WTC11 (cell line): ENCODE results near the gene SLC5A10. TPM values are rescaled to one million over a fixed set of nuclear protein-coding genes. Genes with fewer than 3 reads are reported as not detected.
A peak's percentile ranks its signal among the peaks of the same experiment; 100 is the strongest.

Source experiments
- ATAC-seq: fragments of 200-7000 bp; cut with Tn5 transposase; 2 replicates; pipeline ENCODE4 v1.10.0; 2021; ENCODE audit warnings: mild to moderate bottlenecking, moderate library complexity
- CTCF ChIA-PET: fragments of 300-600 bp; sonication (Branson Sonifier 250); formaldehyde crosslinking; loops from one replicate; lab custom pipeline; 2021; ENCODE audit warnings: antibody characterized with exemption; lab: Charles Lee
- POLR2A ChIA-PET: fragments of 350-600 bp; sonication (Branson Sonifier 250); formaldehyde crosslinking; loops from one replicate; lab custom pipeline; 2021; ENCODE audit warnings: antibody characterized with exemption; lab: Charles Lee
- DNase-seq: peaks from one replicate; pipeline ENCODE4 v3.0.0; 2021; ENCODE audit warnings: low spot score
- H3K27ac Mint-ChIP-seq: 2 replicates; pipeline ENCODE4 v1.8.0; 2021; ENCODE audit warnings: mixed read lengths
- H3K27me3 Mint-ChIP-seq: 2 replicates; pipeline ENCODE4 v1.8.0; 2021; ENCODE audit warnings: low read depth, mild to moderate bottlenecking, moderate library complexity, mixed read lengths
- H3K36me3 Mint-ChIP-seq: 2 replicates; pipeline ENCODE4 v1.8.0; 2021; ENCODE audit warnings: mixed read lengths
- H3K4me1 Mint-ChIP-seq: 2 replicates; pipeline ENCODE4 v1.8.0; 2022; ENCODE audit warnings: mixed read lengths
- H3K4me3 Mint-ChIP-seq: 2 replicates; pipeline ENCODE4 v1.8.0; 2021; ENCODE audit warnings: mild to moderate bottlenecking, moderate library complexity, mixed read lengths
- H3K9me3 Mint-ChIP-seq: 2 replicates; pipeline ENCODE4 v1.8.0; 2021; ENCODE audit warnings: mixed read lengths
- ARID4B ChIP-seq: sonication (generic); formaldehyde crosslinking; IDR thresholded peaks from 2 replicates; pipeline ENCODE4 v1.8.0; 2023; ENCODE audit warnings: missing genetic modification reagents, mild to moderate bottlenecking, borderline replicate concordance
- HMGA2 ChIP-seq: fragments of 250-450 bp; sonication (Bioruptor Pico); IDR thresholded peaks from 2 replicates; pipeline ENCODE4 v1.4.0; 2021; ENCODE audit warnings: mild to moderate bottlenecking, moderate library complexity
- JUN ChIP-seq: sonication (generic); formaldehyde crosslinking; IDR thresholded peaks from 2 replicates; pipeline ENCODE4 v1.8.0; 2023; ENCODE audit warnings: mild to moderate bottlenecking, missing genetic modification reagents
- NR2C2 ChIP-seq: sonication (generic); formaldehyde crosslinking; IDR thresholded peaks from 2 replicates; pipeline ENCODE4 v1.8.0; 2022; ENCODE audit warnings: mild to moderate bottlenecking, missing genetic modification reagents
- NR3C1 ChIP-seq: sonication (generic); formaldehyde crosslinking; conservative IDR thresholded peaks from 2 replicates; pipeline ENCODE4 v1.8.1; 2023; ENCODE audit warnings: low read depth, mild to moderate bottlenecking, missing genetic modification reagents
- PRDM15 ChIP-seq: sonication (generic); formaldehyde crosslinking; IDR thresholded peaks from 2 replicates; pipeline ENCODE4 v1.8.0; 2022; ENCODE audit warnings: missing genetic modification reagents
- SMAD3 ChIP-seq: sonication (generic); formaldehyde crosslinking; IDR thresholded peaks from 2 replicates; pipeline ENCODE4 v1.8.0; 2022; ENCODE audit warnings: missing genetic modification reagents, mild to moderate bottlenecking, borderline replicate concordance
- ZNF263 ChIP-seq: sonication (generic); formaldehyde crosslinking; IDR thresholded peaks from 2 replicates; pipeline ENCODE4 v1.8.1; 2022; ENCODE audit warnings: low read depth, mild to moderate bottlenecking, moderate library complexity, missing genetic modification reagents
- ZNF532 ChIP-seq: fragments of 250-450 bp; sonication (Bioruptor Pico); IDR thresholded peaks from 2 replicates; pipeline ENCODE4 v1.9.0; 2021; ENCODE audit warnings: mild to moderate bottlenecking, borderline replicate concordance
- ZNF671 ChIP-seq: fragments of 250-450 bp; sonication (Bioruptor Pico); IDR thresholded peaks from 2 replicates; pipeline ENCODE4 v1.8.0; 2021; ENCODE audit warnings: mild to moderate bottlenecking
- total RNA-seq: library from RNA; stranded (reverse); gene quantifications from 3 replicates; pipeline ENCODE4 v1.2.3, GENCODE V29; 2021
- TF ChIP-seq, protein P1 (sequence below): fragments of 250-450 bp; sonication (Bioruptor Pico); IDR thresholded peaks from 2 replicates; pipeline ENCODE4 v1.8.0; 2021; ENCODE audit warnings: mild to moderate bottlenecking
- TF ChIP-seq, protein P2 (sequence below): fragments of 250-450 bp; sonication (Bioruptor Pico); IDR thresholded peaks from 2 replicates; pipeline ENCODE4 v1.9.0; 2021; ENCODE audit warnings: moderate library complexity, mild to moderate bottlenecking, inconsistent platforms, borderline replicate concordance
- TF ChIP-seq, protein P3 (sequence below): sonication (generic); formaldehyde crosslinking; IDR thresholded peaks from 2 replicates; pipeline ENCODE4 v1.8.1; 2022; ENCODE audit warnings: mild to moderate bottlenecking, missing genetic modification reagents, moderate library complexity, borderline replicate concordance
- TF ChIP-seq, protein P4 (sequence below): sonication (generic); formaldehyde crosslinking; IDR thresholded peaks from 2 replicates; pipeline ENCODE4 v1.8.0; 2023; ENCODE audit warnings: mild to moderate bottlenecking, missing genetic modification reagents
- TF ChIP-seq, protein P5 (sequence below): sonication (generic); formaldehyde crosslinking; IDR thresholded peaks from 2 replicates; pipeline ENCODE4 v1.8.1; 2022; ENCODE audit warnings: low read depth, mild to moderate bottlenecking, moderate library complexity, missing genetic modification reagents, borderline replicate concordance

The SLC5A10 gene
- total RNA-seq, 1 experiment from 2014 or later, result not detected

DNA sequence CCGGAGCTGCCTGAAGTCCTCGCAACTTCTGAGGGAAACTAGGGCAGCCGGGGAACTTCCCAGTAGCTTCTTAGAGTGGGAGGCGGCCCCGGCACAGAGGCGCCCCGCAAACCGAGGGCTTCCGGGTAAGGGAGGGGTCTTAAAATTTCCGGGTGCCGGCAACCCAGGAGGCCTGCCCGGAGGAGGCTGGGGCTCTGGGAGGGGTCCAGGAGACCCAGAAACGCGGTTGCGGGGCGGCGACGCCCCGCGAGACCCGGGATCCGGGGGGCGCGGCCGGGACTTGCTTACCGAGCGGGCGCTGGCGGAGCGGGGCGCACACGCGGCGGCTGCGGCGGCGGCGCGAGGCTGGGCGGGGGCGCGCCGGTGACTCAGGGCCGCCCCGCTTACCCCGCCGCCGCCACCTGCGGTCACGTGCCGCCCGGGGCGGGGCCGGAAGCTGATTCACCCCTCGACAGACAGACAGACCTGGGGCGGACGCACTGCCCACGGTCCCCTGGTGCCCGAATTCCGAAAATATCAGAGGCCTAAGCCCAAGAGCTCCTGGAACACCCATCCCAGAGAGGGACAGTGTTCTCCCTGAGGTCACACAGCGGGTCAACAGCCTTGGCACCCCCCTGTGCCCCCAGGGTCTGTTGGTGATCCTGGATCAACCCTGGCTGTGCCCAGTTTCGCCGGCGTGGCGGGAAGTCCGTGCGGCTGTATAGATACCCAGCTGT is 52.6 kb downstream of the SLC5A10 start, which contains the start of gene FAM83G:
Gene FAM83G, minus strand, starts transcription at position 344 of the 716 bp plus-strand sequence. CDS start 723 bp downstream, outside the sequence.
- peaks cover 11% of the 10 kb centered on the region for H3K9me3 Mint-ChIP-seq
- H3K27me3 Mint-ChIP-seq, result no peaks in the 10 kb centered on the region; the same call in 1 of the 2 replicates
- peaks cover 20% of the 10 kb centered on the region for H3K4me1 Mint-ChIP-seq
- ChIA-PET CTCF (interaction anchor here (1.8 to 3.3 kb wide), 2 partner anchors 11 to 44 kb away, joined by 4 to 20 read pairs; no protein-coding TSS in a partner anchor), POLR2A (interaction anchor here (0.6 to 1.2 kb wide), 2 partner anchors 38 to 146 kb away, joined by 3 to 6 read pairs; partner anchors contain the start of gene PRPSAP2)
- peaks cover 8% of the 10 kb centered on the region; the same call in 1 of the 2 replicates for H3K36me3 Mint-ChIP-seq
- DNase-seq (peak; percentile 76), ATAC-seq (peak; percentile 56)
- H3K4me3 Mint-ChIP-seq, result peak within 1 kb of the TSS; percentile 87
- peak within 1 kb of the TSS; percentile 90 for H3K27ac Mint-ChIP-seq
- TF ChIP-seq, protein P1, sequence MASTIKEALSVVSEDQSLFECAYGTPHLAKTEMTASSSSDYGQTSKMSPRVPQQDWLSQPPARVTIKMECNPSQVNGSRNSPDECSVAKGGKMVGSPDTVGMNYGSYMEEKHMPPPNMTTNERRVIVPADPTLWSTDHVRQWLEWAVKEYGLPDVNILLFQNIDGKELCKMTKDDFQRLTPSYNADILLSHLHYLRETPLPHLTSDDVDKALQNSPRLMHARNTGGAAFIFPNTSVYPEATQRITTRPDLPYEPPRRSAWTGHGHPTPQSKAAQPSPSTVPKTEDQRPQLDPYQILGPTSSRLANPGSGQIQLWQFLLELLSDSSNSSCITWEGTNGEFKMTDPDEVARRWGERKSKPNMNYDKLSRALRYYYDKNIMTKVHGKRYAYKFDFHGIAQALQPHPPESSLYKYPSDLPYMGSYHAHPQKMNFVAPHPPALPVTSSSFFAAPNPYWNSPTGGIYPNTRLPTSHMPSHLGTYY (CRISPR knock-in tag), result no peak
- TF ChIP-seq SMAD3 (CRISPR knock-in tag) (no peak), NR2C2 (CRISPR knock-in tag) (no peak), PRDM15 (CRISPR knock-in tag) (no peak), ZNF671 (no peak), ZNF263 (CRISPR knock-in tag) (no peak), HMGA2 (CRISPR knock-in tag) (no peak), ARID4B (CRISPR knock-in tag) (no peak), ZNF532 (CRISPR knock-in tag) (no peak), JUN (CRISPR knock-in tag) (peak; percentile 33; the same call in 1 of the 2 replicates), NR3C1 (CRISPR knock-in tag) (0 out of 2 replicates have a peak, but pooled peaks have one; percentile 57)
- TF ChIP-seq, protein P2, sequence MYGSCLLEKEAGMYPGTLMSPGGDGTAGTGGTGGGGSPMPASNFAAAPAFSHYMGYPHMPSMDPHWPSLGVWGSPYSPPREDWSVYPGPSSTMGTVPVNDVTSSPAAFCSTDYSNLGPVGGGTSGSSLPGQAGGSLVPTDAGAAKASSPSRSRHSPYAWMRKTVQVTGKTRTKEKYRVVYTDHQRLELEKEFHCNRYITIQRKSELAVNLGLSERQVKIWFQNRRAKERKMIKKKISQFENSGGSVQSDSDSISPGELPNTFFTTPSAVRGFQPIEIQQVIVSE (CRISPR knock-in tag), result no peak
- TF ChIP-seq, protein P3, sequence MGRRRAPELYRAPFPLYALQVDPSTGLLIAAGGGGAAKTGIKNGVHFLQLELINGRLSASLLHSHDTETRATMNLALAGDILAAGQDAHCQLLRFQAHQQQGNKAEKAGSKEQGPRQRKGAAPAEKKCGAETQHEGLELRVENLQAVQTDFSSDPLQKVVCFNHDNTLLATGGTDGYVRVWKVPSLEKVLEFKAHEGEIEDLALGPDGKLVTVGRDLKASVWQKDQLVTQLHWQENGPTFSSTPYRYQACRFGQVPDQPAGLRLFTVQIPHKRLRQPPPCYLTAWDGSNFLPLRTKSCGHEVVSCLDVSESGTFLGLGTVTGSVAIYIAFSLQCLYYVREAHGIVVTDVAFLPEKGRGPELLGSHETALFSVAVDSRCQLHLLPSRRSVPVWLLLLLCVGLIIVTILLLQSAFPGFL (CRISPR knock-in tag), result no peak
- TF ChIP-seq, protein P4, sequence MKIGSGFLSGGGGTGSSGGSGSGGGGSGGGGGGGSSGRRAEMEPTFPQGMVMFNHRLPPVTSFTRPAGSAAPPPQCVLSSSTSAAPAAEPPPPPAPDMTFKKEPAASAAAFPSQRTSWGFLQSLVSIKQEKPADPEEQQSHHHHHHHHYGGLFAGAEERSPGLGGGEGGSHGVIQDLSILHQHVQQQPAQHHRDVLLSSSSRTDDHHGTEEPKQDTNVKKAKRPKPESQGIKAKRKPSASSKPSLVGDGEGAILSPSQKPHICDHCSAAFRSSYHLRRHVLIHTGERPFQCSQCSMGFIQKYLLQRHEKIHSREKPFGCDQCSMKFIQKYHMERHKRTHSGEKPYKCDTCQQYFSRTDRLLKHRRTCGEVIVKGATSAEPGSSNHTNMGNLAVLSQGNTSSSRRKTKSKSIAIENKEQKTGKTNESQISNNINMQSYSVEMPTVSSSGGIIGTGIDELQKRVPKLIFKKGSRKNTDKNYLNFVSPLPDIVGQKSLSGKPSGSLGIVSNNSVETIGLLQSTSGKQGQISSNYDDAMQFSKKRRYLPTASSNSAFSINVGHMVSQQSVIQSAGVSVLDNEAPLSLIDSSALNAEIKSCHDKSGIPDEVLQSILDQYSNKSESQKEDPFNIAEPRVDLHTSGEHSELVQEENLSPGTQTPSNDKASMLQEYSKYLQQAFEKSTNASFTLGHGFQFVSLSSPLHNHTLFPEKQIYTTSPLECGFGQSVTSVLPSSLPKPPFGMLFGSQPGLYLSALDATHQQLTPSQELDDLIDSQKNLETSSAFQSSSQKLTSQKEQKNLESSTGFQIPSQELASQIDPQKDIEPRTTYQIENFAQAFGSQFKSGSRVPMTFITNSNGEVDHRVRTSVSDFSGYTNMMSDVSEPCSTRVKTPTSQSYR (CRISPR knock-in tag), result no peak
- TF ChIP-seq, protein P5, sequence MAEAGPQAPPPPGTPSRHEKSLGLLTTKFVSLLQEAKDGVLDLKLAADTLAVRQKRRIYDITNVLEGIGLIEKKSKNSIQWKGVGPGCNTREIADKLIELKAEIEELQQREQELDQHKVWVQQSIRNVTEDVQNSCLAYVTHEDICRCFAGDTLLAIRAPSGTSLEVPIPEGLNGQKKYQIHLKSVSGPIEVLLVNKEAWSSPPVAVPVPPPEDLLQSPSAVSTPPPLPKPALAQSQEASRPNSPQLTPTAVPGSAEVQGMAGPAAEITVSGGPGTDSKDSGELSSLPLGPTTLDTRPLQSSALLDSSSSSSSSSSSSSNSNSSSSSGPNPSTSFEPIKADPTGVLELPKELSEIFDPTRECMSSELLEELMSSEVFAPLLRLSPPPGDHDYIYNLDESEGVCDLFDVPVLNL, result no peak
